ENCODE data around the gene MYL11. TPM values are rescaled to one million over a fixed set of nuclear protein-coding genes. Genes with fewer than 3 reads are reported as not detected.

Gene MYL11
- total RNA-seq, 2 donors from 2014 or later = 3.5 to 23.5 TPM

GRCh38 chr16:30377050-30377811, 2.6 kb downstream of the MYL11 start:
- Histone ChIP-seq H3K9me3 (no peaks in the 10 kb centered on the region), H3K4me3 (peak overlapping the region; percentile 56 to 62), H3K4me1 (replicated peaks) (peaks cover 3% of the 10 kb centered on the region), H3K36me3 (no peaks in the 10 kb centered on the region), H3K27me3 (replicated peaks; ENCODE audit: insufficient read depth) (no peaks in the 10 kb centered on the region), H3K27ac (peak overlapping the region; percentile 98 to 100)
- no peak for DNase-seq (ENCODE audit: low spot score)
- WGBS = 30% methylated on average over 28 of the region's 29 CpGs
- intact Hi-C loops (cut with DNase I) = loop anchor here (10.0 kb wide), 1 partner anchor 282 kb away; the partner anchor contains the start of genes TBX6 and YPEL3
- no peak for TF ChIP-seq POLR2A (IDR thresholded peaks at IDR 0.05)

- DNase-seq (ENCODE audit: low spot score) = peak; percentile 91
- intact Hi-C loops (cut with DNase I) = loop anchor here (2.0 to 10.0 kb wide), 2 partner anchors 17 to 283 kb away; partner anchors contain the start of genes TBX6, YPEL3 and ZNF48
- Histone ChIP-seq H3K9me3 (no peaks in the 10 kb centered on the region), H3K27me3 (replicated peaks; ENCODE audit: insufficient read depth) (no peaks in the 10 kb centered on the region), H3K36me3 (no peaks in the 10 kb centered on the region), H3K27ac (peak overlapping the region; percentile 98 to 100), H3K4me1 (replicated peaks) (peaks cover 3% of the 10 kb centered on the region), H3K4me3 (peak overlapping the region; percentile 56 to 62)
- under 1% methylated on average over 33 of the region's 39 CpGs for WGBS
- TF ChIP-seq CTCF (IDR thresholded peaks at IDR 0.05) (no peak), POLR2A (IDR thresholded peaks at IDR 0.05) (peak; percentile 38), POLR2AphosphoS5 (IDR thresholded peaks at IDR 0.05) (peak; percentile 67)
These were observed 3.2 kb downstream of the MYL11 start for GRCh38 chr16:30377812-30378235.

GRCh38 chr16:30378236-30379157, 3.9 kb downstream of the MYL11 start:
- under 1% methylated on average over 65 of the region's 67 CpGs for WGBS
- TF ChIP-seq POLR2AphosphoS5 (IDR thresholded peaks at IDR 0.05) = peak; percentile 90
- peak in 2 of 4 experiments; percentile 24 to 32 for TF ChIP-seq CTCF (IDR thresholded peaks at IDR 0.05)
- peak; percentile 90 for TF ChIP-seq POLR2A (IDR thresholded peaks at IDR 0.05)
- intact Hi-C loops (cut with DNase I) = loop anchor here (2.0 to 10.0 kb wide), 2 partner anchors 16 to 284 kb away; partner anchors contain the start of genes TBX6, YPEL3 and ZNF48
- Histone ChIP-seq H3K4me3 (peak overlapping the region; percentile 56 to 62), H3K4me1 (replicated peaks) (peaks cover 3% of the 10 kb centered on the region), H3K9me3 (no peaks in the 10 kb centered on the region), H3K27me3 (replicated peaks; ENCODE audit: insufficient read depth) (no peaks in the 10 kb centered on the region), H3K27ac (peak overlapping the region; percentile 98 to 100), H3K36me3 (no peaks in the 10 kb centered on the region)
- DNase-seq (ENCODE audit: low spot score) = peak; percentile 99

- WGBS = 21% methylated on average over 27 of the region's 27 CpGs
- Histone ChIP-seq H3K9me3 (no peaks in the 10 kb centered on the region), H3K27me3 (replicated peaks; ENCODE audit: insufficient read depth) (no peaks in the 10 kb centered on the region), H3K4me1 (replicated peaks) (peaks cover 3% of the 10 kb centered on the region), H3K27ac (peak overlapping the region; percentile 98 to 100), H3K36me3 (no peaks in the 10 kb centered on the region), H3K4me3 (peak overlapping the region; percentile 56 to 62)
- TF ChIP-seq CTCF (IDR thresholded peaks at IDR 0.05) (no peak), POLR2A (IDR thresholded peaks at IDR 0.05) (no peak)
- intact Hi-C loops (cut with DNase I) = loop anchor here (2.0 to 10.0 kb wide), 2 partner anchors 16 to 284 kb away; partner anchors contain the start of genes TBX6, YPEL3 and ZNF48
- DNase-seq (ENCODE audit: low spot score) = no peak
These were observed 4.7 kb downstream of the MYL11 start for GRCh38 chr16:30379158-30379783.

Data from prostate gland (tissue), 2 donors.